IMR-90 (cell line): Measurements from ENCODE around the gene RELL1.

ENCODE experiments used
- CTCF ChIP-seq: conservative IDR thresholded peaks from 2 replicates; pipeline ENCODE4 v1.5.1; 2012; ENCODE audit warnings: mild to moderate bottlenecking, low read depth, low read length, improper control_type of control experiment
- MXI1 ChIP-seq: IDR thresholded peaks from 2 replicates; pipeline ENCODE4 v1.6.1; 2012; ENCODE audit warnings: low read depth, mild to moderate bottlenecking, low read length, moderate library complexity, borderline replicate concordance
- POLR2A ChIP-seq: IDR thresholded peaks from 2 replicates; pipeline ENCODE4 v1.6.1; 2012; ENCODE audit warnings: mild to moderate bottlenecking, low read depth, low read length
- RAD21 ChIP-seq: IDR thresholded peaks from 2 replicates; pipeline ENCODE4 v1.6.1; 2012; ENCODE audit warnings: low read length, improper control_type of control experiment

- no peak for TF ChIP-seq CTCF
- no peak for TF ChIP-seq RAD21
- TF ChIP-seq POLR2A = no peak
- TF ChIP-seq MXI1 = no peak
Measured at GRCh38 chr4:37735578-37735977, 49.4 kb upstream of the RELL1 start.
